ENCODE measurements around the gene MOCS1.

The MOCS1 gene

GRCh38 chr6:39923861-39924260, 10.4 kb downstream of the MOCS1 start:
- DNase-seq = no peak

GRCh38 chr6:39923394-39923793, 10.9 kb downstream of the MOCS1 start:
- no peak for DNase-seq

GRCh38 chr6:39922821-39923220, 11.4 kb downstream of the MOCS1 start:
- DNase-seq = no peak

- DNase-seq = no peak
Measured at GRCh38 chr6:39920157-39920556, 14.1 kb downstream of the MOCS1 start.

GRCh38 chr6:39918831-39919230, 15.4 kb downstream of the MOCS1 start:
- no peak for DNase-seq

- no peak for DNase-seq
Measured at GRCh38 chr6:39917981-39918380, 16.3 kb downstream of the MOCS1 start.

DNA sequence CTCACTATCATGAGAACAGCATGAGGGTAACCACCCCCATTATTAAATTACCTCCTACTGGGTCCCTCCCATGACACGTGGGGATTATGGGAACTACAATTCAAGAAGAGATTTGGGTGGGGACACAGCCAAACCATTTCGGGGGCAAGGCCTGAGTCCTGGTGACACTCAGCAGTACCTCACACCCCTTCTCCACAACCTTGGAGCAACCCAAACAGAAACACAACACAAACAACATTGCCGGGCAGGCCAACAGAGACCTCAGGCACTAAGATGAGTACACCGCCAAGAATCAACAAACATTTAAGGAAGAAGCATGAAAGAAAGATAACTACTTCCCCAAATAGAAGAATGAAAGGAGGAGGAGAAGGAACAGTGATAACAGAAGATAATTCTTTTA, 16.9 kb downstream of the MOCS1 start:
- DNase-seq = no peak

DNA sequence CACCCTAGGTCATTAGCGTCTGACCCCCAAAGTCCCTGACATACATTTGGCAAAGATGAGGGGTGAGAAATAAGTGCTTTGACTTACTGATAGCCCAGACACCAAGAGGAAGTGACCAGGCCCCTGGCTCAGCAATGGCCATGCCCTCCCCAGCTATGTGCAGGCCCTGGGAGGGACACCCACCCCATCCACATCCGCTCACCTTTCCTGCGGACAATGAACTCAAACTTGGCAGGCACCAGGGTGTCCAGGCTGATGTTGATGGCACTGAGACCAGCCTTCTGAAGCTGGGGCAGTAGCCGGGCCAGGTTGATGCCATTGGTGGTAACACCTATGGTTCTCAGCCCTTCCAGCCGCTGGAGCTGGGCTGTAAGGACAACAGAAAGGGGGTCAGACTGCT, 18.4 kb downstream of the MOCS1 start:
- DNase-seq = no peak

- no peak for DNase-seq
Measured at GRCh38 chr6:39914239-39914638, 20.0 kb downstream of the MOCS1 start.

- DNase-seq = no peak
Measured at GRCh38 chr6:39913391-39913916, 20.8 kb downstream of the MOCS1 start.

DNA sequence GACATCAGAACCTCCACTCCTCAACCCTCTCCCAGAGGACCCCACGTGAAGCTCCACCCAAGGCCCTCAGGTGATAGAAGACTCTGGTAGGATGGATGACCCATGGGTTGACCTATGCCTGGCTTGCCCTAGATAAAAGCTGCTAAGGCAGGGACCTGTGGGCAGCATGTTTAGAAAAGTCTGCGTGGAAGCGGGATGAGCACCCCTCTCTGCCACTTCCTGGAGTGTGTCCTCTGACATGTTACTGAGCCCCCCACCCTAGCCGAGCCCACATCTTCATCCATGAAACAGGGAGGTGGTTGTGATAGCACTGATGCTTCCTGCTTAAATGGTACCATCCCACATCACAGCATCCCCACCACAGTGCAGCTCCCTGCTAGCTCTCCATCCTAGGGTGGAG, 21.8 kb downstream of the MOCS1 start:
- no peak for DNase-seq

DNA sequence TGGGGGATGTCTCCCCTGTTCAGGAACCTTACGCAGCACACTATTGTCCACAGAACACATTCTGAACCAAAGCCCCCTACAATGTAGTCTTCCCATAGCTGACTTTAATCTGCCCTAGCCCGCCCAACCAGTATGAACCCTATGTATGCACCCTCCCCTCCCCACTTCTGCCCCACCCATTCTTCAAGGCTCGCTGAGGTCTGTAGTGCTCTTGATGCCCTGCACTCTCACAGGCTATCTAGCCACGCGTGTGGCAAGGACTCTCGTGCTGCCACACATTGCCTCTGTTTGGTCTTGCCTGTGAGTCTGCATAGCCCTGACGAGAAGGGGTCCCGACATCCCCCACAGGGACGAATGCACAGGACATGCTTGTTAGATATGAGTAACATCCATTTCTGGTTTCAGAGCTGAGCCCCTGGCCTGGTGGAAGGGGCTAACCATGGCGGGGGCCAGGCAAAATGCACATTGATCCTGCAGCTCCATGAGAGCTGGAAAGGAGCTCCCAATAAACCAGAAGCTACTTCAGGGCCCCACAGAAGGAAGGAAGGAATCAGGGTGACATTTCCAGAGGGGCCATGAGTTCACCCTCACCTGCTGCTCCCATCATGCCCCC, 22.6 kb downstream of the MOCS1 start:
- DNase-seq = no peak

DNA sequence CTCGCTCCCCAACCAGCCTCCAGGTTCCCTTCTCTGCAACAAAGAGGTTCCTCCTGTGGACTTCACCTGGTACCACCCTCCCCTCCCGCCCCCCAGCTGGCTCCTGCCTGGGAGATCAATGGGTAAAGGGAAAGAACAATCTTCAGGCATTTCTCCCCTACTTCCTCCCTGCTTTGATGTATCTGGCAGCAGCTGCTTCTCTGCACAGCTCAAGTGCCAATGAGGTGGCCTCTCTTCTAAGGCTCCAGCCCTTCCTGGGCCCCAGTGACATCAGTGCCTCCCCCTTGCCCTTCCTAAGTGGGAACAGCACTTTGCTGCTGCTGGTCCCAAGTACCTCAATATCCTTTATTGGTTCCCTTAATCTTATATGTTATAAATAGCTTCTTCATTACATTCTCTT, 23.5 kb downstream of the MOCS1 start:
- DNase-seq = no peak

DNA sequence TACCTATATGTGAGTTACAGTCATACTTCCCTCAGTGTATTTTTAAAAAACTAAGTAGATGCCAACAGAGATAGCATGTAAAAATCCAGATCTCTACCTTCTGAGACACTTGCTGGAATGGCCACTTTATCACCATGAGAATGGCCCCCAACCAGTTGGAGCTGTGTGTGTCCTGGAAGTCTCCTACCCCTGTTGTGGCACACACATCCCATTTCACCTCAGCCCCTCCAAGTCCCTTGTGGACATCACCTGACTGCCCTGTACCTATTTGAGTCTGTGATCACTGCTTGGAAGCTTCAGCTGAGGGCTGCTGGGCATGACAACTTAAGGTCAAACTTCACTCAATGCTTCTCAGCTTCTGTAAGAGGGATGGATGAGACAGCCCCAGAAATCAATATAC, 24.1 kb downstream of the MOCS1 start:
- DNase-seq = no peak

GRCh38 chr6:39909701-39910100, 24.6 kb downstream of the MOCS1 start:
- DNase-seq = no peak

GRCh38 chr6:39908838-39909583, 25.3 kb downstream of the MOCS1 start:
- DNase-seq = no peak

DNA sequence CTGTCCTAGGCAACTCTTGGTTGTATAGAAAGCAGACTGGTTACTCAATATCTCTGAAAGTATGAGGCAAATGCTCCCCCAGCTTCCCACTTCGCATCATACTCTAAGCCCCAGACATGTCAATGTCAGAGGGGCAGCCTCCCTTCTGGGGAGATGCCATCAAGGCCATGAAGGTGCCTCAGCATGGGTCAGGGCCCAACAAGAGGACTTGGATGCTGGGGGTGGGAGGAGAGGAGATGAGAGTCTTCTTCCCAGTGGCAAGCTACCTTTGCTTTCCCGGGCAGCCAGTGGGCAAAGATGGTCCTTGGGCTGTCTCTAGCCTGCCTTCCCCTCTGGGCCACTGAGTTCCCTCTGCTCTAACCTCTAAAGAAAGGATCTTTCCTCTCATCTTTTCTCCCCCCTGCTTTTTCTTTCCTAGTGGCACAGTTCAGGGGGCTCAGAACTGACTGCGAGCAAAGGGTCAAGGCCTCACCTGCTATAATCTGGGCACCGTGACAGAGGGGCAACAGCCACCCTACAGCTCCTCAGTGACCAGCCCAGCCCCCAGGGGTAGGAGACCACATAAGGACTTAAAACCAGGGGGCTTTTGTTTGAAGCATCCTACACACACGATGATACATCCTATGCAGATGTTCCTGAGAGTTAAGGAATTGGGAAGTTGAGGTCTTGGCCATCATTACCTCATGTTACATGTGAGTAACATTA, 26.2 kb downstream of the MOCS1 start:
- DNase-seq = no peak

GRCh38 chr6:39906318-39906761, 27.9 kb downstream of the MOCS1 start:
- no peak for DNase-seq

- no peak for DNase-seq
Measured at GRCh38 chr6:39905640-39905975, 28.7 kb downstream of the MOCS1 start.

DNA sequence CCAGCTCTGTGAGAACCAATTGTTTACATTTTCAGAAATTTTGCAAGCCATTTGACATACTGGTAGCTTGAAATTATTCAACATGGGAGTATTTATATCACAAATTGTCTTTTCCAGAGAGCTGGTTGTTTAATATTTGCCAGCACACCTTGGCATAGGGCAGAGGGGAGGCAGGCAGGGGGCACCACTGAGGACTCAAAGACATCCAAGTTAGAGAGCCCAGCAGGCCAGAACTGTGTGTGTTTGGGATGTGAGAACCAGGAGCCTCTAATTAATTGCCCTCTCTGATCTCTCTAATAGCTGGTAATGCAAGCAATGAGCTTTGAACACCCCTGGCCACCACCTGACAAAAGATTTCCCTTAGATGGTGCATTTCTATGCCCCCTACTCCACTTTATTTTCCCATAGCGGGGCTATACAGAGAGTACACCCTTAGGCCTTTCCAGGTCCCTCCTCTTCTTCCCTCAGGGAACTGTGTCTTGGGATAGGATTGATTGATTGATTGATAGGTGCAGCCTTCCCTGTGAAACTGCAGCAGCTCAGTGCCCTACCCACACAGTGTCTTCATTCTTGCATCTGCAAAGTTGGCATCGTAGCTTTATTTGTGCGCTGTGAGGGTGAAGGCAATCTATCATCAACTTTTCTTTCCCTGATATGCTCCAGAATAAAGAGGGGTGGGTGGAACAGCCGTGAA, 29.2 kb downstream of the MOCS1 start:
- DNase-seq = no peak

DNA sequence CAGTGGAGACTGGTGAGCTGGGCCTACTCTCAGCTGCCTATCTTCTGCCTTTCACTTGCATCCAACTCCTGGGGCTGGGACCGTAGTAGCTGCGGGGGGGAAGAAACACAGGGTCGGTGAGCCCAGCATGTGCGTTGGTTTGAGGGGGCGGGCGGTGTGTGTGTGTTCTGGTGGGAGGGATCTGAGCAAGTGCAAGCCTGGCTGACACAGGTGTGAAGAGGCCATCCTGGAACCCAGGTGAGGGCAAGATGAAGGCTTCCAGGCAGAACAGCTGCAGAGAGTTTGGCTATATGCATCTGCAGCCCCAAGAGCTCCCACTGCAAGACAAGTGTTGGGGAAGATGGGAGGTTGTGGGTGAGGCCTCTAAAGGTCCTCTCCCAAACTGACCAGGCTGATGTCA, 30.6 kb downstream of the MOCS1 start:
- DNase-seq = no peak

DNA sequence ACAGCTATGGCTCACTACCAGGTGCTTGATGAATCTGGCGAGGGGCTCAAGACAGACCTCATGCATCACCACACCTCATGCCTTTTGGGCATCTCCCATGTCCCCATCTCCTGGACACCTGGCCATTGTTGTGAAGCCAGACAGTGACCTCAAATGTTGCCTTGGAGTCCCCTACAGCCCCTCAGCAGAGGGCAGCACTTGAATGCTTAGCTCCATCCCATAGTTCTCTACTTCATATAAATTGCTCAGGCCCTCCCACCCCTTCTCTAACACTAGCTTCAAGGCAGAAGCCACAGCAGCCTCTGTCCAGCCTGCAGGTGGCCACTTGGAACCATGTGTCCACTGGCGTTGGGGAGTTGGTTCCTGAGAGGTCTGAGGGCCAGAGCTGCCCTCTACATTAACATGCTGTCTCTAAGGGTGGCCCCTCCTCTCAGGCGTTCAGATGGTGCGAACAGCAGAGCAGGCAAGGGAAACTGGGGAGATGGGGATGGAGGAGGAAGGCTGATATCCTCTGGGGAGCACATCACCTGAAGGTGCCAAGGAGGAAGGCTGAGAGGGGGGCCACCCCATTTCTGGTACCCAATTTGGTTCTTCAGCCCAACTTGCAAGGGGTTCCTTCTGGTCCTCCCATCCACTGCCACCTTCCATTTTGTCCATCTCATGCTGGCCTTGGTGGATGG, 31.3 kb downstream of the MOCS1 start:
- DNase-seq = no peak

GRCh38 chr6:39902136-39902535, 32.1 kb downstream of the MOCS1 start:
- no peak for DNase-seq
